ENCODE data around the gene QDPR.
A peak's percentile ranks its signal among the peaks of the same experiment; 100 is the strongest.
"Not testable (repeated sequence)": the region's sequence is repeated elsewhere in the genome, so short reads cannot be mapped to it uniquely, and the experiment has no call there.

QDPR gene

GRCh38 chr4:17476853-17477252, 35.0 kb downstream of the QDPR start:
- DNase-seq (ENCODE audit: low spot score in 2 of 2): no peak
- no peaks in the 10 kb centered on the region for H3K27me3 Mint-ChIP-seq
- peaks cover 5% of the 10 kb centered on the region for H3K4me1 Mint-ChIP-seq
- no peaks in the 10 kb centered on the region for H3K9me3 Mint-ChIP-seq
- H3K27ac Mint-ChIP-seq (ENCODE audit: low read depth): no peak overlapping the region
- no peak for ATAC-seq (replicated peaks; ENCODE audit: extremely low read depth, poor library complexity, severe bottlenecking)
- H3K36me3 Mint-ChIP-seq (ENCODE audit: insufficient read depth): no peaks in the 10 kb centered on the region
- no peak overlapping the region for H3K4me3 Mint-ChIP-seq

GRCh38 chr4:17475481-17475880, 36.4 kb downstream of the QDPR start:
- H3K4me1 Mint-ChIP-seq: peaks cover 5% of the 10 kb centered on the region
- no peaks in the 10 kb centered on the region for H3K27me3 Mint-ChIP-seq
- H3K9me3 Mint-ChIP-seq: no peaks in the 10 kb centered on the region
- ATAC-seq (replicated peaks; ENCODE audit: extremely low read depth, poor library complexity, severe bottlenecking) (no peak), DNase-seq (ENCODE audit: low spot score in 2 of 2) (no peak)
- H3K4me3 Mint-ChIP-seq: no peak overlapping the region
- H3K36me3 Mint-ChIP-seq (ENCODE audit: insufficient read depth): no peaks in the 10 kb centered on the region
- H3K27ac Mint-ChIP-seq (ENCODE audit: low read depth): no peak overlapping the region

DNA sequence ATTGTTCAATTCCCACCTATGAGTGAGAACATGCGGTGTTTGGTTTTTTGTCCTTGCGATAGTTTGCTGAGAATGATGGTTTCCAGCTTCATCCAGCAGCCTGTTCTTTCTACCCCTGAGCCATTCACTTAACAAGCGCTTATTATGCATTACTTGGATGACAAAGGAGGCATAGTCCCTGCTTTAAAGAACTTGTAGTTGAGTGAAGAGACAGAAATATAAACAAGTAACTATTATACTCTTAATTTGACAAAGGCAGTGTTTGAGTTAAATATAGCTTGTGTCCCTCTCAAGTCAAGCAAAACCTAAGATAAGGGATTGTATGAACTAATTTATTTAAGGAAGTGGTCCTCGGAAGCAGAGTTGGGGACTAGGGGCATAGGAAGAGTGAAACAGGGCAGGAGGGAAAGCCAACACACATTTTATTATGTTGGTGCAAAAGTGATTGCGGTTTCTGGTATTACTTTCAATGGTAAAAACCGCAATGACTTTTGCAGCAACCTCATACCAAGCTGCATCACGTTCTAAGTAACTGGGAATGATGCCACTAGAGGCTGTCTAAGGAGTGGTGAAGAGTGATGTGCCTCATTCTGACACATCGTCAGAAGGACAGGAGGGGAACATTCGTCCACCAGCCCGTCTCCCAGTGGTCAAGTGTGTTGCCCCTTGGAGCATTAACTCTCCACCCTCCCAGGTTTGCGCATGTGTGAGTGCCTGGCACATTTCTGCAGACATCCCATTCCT, 41.8 kb downstream of the QDPR start:
- H3K27me3 Mint-ChIP-seq: no peaks in the 10 kb centered on the region
- no peaks in the 10 kb centered on the region for H3K4me1 Mint-ChIP-seq
- ATAC-seq (replicated peaks; ENCODE audit: extremely low read depth, poor library complexity, severe bottlenecking): no peak
- H3K9me3 Mint-ChIP-seq: no peaks in the 10 kb centered on the region
- no peaks in the 10 kb centered on the region for H3K36me3 Mint-ChIP-seq (ENCODE audit: insufficient read depth)
- DNase-seq (ENCODE audit: low spot score in 2 of 2): no peak
- no peak overlapping the region for H3K4me3 Mint-ChIP-seq
- peak overlapping the region; percentile 38 for H3K27ac Mint-ChIP-seq (ENCODE audit: low read depth)

- Mint-ChIP-seq H3K27ac (ENCODE audit: low read depth) (no peak overlapping the region), H3K4me3 (no peak overlapping the region), H3K27me3 (no peaks in the 10 kb centered on the region), H3K9me3 (no peaks in the 10 kb centered on the region), H3K4me1 (no peaks in the 10 kb centered on the region), H3K36me3 (ENCODE audit: insufficient read depth) (no peaks in the 10 kb centered on the region)
- no peak for ATAC-seq (replicated peaks; ENCODE audit: extremely low read depth, poor library complexity, severe bottlenecking)
- DNase-seq (ENCODE audit: low spot score in 2 of 2): no peak
Measured at GRCh38 chr4:17468619-17469221, 43.2 kb downstream of the QDPR start.

DNA sequence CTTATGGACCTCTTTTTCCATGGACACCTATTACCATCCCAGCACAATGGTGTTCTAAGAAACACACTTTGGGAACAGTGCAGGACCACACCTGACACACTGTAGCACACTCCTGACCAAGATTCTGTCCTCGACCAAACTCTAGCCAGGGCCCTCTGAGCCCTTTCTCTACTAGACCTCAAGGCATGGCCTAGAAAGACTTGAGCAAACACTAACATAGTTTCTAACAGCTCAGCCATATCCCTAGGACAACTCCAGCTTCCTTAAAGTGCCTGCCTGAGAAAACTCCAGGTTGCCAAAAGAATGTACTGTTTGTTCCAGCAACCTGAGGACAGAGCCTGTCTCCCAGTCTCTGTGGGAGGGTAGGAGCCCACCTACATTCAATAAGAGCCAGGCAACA, 48.3 kb downstream of the QDPR start:
- DNase-seq (ENCODE audit: low spot score in 2 of 2): no peak
- Mint-ChIP-seq H3K27ac (ENCODE audit: low read depth) (no peak overlapping the region), H3K27me3 (no peaks in the 10 kb centered on the region), H3K4me1 (no peaks in the 10 kb centered on the region), H3K36me3 (ENCODE audit: insufficient read depth) (no peaks in the 10 kb centered on the region), H3K9me3 (no peaks in the 10 kb centered on the region), H3K4me3 (no peak overlapping the region)
- no peak for ATAC-seq (replicated peaks; ENCODE audit: extremely low read depth, poor library complexity, severe bottlenecking)

DNA sequence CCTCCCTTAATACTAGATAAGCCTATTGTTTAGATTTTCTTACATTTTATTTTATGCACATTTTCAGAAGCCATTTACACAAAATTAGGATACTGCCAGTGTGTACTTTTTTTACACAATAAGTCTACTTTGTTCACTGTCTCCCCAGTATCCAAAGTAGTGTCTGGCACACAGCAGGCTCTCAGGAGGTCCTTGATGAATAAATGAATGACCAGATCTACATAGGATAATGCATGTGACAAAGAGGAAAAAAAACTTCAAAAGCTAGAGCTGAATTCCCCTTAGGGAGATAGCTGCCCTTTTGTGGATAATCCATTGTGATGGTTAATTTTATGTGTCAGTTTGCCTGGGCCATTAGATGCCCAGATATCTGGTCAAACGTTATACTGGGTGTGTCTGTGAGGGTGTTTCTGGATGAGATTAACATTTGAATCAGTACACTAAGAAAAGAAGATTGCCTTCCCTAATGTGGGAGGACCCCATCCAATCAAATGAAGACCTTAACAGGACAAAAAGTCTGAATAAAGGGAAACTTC, 61.6 kb downstream of the QDPR start:
- H3K9me3 Mint-ChIP-seq: no peaks in the 10 kb centered on the region
- H3K36me3 Mint-ChIP-seq (ENCODE audit: insufficient read depth): no peaks in the 10 kb centered on the region
- peaks cover 4% of the 10 kb centered on the region for H3K4me1 Mint-ChIP-seq

GRCh38 chr4:17448689-17449088, 63.2 kb downstream of the QDPR start:
- Mint-ChIP-seq H3K4me1 (peaks cover 4% of the 10 kb centered on the region), H3K27me3 (peaks cover 16% of the 10 kb centered on the region), H3K27ac (ENCODE audit: low read depth) (no peak overlapping the region), H3K4me3 (no peak overlapping the region), H3K9me3 (no peaks in the 10 kb centered on the region), H3K36me3 (ENCODE audit: insufficient read depth) (no peaks in the 10 kb centered on the region)
- DNase-seq (ENCODE audit: low spot score in 2 of 2) (no peak), ATAC-seq (replicated peaks; ENCODE audit: extremely low read depth, poor library complexity, severe bottlenecking) (no peak)

More for the DNA sequence above, 61.6 kb downstream of the QDPR start:
- no peak for ATAC-seq (replicated peaks; ENCODE audit: extremely low read depth, poor library complexity, severe bottlenecking)
- Mint-ChIP-seq H3K27me3 (peaks cover 16% of the 10 kb centered on the region), H3K4me3 (no peak overlapping the region), H3K27ac (ENCODE audit: low read depth) (no peak overlapping the region)
- no peak for DNase-seq (ENCODE audit: low spot score in 2 of 2)

- ATAC-seq (replicated peaks; ENCODE audit: extremely low read depth, poor library complexity, severe bottlenecking) (peak; percentile 68), DNase-seq (ENCODE audit: low spot score in 2 of 2) (peak; percentile 21 to 38)
- Mint-ChIP-seq H3K36me3 (ENCODE audit: insufficient read depth) (no peaks in the 10 kb centered on the region), H3K4me3 (no peak overlapping the region), H3K4me1 (peaks cover 4% of the 10 kb centered on the region), H3K9me3 (no peaks in the 10 kb centered on the region), H3K27ac (ENCODE audit: low read depth) (no peak overlapping the region), H3K27me3 (peaks cover 16% of the 10 kb centered on the region)
Measured at GRCh38 chr4:17447675-17448298, 64.1 kb downstream of the QDPR start.

DNA sequence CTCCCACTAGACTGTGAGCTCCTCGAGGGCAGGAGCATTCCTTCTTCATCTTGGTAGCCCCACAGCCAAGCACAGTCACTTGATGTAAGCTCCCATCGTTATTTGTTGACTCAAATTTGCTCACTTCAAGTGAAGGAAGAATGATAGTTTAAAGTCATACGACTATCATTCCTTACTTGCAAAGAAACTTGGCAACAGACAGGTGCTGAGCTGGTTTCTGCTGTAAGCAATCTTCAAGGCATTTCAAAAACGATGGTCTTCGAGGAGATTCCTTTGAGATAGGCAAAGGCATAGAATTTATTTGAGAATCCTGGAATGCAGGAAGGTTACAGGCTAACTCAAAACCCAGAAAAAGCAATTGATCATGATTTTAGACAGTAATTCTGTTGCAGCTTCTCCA, 64.8 kb downstream of the QDPR start:
- peaks cover 16% of the 10 kb centered on the region for H3K27me3 Mint-ChIP-seq
- peaks cover 4% of the 10 kb centered on the region for H3K4me1 Mint-ChIP-seq
- DNase-seq (ENCODE audit: low spot score in 2 of 2) (no peak), ATAC-seq (replicated peaks; ENCODE audit: extremely low read depth, poor library complexity, severe bottlenecking) (no peak)
- H3K4me3 Mint-ChIP-seq: no peak overlapping the region
- no peaks in the 10 kb centered on the region for H3K9me3 Mint-ChIP-seq
- H3K27ac Mint-ChIP-seq (ENCODE audit: low read depth): no peak overlapping the region
- H3K36me3 Mint-ChIP-seq (ENCODE audit: insufficient read depth): no peaks in the 10 kb centered on the region

DNA sequence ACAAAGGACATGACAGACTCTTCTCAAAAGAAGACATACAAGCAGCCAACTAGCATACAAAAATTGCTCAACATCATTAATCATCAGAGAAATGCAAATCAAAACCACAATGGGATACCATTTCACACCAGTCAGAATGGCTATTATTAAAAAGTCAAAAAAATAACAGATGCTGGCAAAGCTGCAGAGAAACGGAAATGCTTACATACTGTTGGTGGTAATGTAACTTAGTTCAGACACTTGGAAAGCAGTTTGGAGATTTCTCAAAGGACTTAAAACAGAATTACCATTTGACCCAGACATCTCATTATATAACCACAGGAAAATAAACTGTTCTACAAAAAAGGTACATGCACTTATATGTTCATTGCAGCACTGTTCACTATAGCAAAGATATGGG, 69.4 kb downstream of the QDPR start:
- not testable (repeated sequence) for H3K9me3 Mint-ChIP-seq; H3K4me1 Mint-ChIP-seq; ATAC-seq (replicated peaks; ENCODE audit: extremely low read depth, poor library complexity, severe bottlenecking); DNase-seq (ENCODE audit: low spot score in 2 of 2); H3K4me3 Mint-ChIP-seq; H3K36me3 Mint-ChIP-seq (ENCODE audit: insufficient read depth); H3K27ac Mint-ChIP-seq (ENCODE audit: low read depth)
- H3K27me3 Mint-ChIP-seq: peaks cover 21% of the 10 kb centered on the region

DNA sequence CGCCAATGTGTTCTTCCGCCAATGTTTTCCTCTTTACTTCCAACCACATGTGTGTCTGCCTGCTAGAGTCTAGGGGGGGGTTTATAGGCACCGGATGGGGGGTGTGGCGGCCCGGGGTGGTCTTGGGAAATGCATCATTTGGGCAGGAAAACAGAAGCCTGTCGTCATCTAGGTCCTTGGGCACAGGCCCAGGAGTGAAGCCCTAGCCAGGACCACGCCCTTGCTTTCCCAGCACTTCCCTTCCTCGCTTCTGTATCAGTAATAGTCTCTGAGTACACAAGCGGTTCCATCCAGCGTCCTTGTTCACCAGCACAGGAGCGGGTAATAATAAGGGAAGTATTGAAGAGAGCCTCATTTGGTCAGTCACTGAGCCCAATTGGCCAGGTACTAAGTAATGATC, 74.5 kb downstream of the QDPR start:
- no peaks in the 10 kb centered on the region for H3K4me1 Mint-ChIP-seq
- peaks cover 2% of the 10 kb centered on the region for H3K36me3 Mint-ChIP-seq (ENCODE audit: insufficient read depth)
- ATAC-seq (replicated peaks; ENCODE audit: extremely low read depth, poor library complexity, severe bottlenecking): no peak
- no peak for DNase-seq (ENCODE audit: low spot score in 2 of 2)
- no peak overlapping the region for H3K4me3 Mint-ChIP-seq
- H3K9me3 Mint-ChIP-seq: no peaks in the 10 kb centered on the region
- H3K27ac Mint-ChIP-seq (ENCODE audit: low read depth): no peak overlapping the region
- H3K27me3 Mint-ChIP-seq: peaks cover 8% of the 10 kb centered on the region

- peaks cover 2% of the 10 kb centered on the region for H3K36me3 Mint-ChIP-seq (ENCODE audit: insufficient read depth)
- H3K4me1 Mint-ChIP-seq: no peaks in the 10 kb centered on the region
- H3K4me3 Mint-ChIP-seq: no peak overlapping the region
- peaks cover 8% of the 10 kb centered on the region for H3K27me3 Mint-ChIP-seq
- DNase-seq (ENCODE audit: low spot score in 2 of 2) (no peak), ATAC-seq (replicated peaks; ENCODE audit: extremely low read depth, poor library complexity, severe bottlenecking) (no peak)
- no peaks in the 10 kb centered on the region for H3K9me3 Mint-ChIP-seq
- H3K27ac Mint-ChIP-seq (ENCODE audit: low read depth): no peak overlapping the region
Measured at GRCh38 chr4:17436750-17437090, 75.2 kb downstream of the QDPR start.

Measured in central memory CD8-positive, alpha-beta T cell (primary cell).